HG03558 (cell line): ENCODE results near the gene RALGPS1.

Experiments
- ATAC-seq: cut with Tn5 transposase; IDR thresholded peaks from one replicate; pipeline ENCODE4 v1.9.1; 2021; ENCODE audit warnings: moderate number of reproducible peaks; ENCODE audit not compliant: unreplicated experiment; ENCODE audit errors: extremely low read depth

The RALGPS1 gene

DNA sequence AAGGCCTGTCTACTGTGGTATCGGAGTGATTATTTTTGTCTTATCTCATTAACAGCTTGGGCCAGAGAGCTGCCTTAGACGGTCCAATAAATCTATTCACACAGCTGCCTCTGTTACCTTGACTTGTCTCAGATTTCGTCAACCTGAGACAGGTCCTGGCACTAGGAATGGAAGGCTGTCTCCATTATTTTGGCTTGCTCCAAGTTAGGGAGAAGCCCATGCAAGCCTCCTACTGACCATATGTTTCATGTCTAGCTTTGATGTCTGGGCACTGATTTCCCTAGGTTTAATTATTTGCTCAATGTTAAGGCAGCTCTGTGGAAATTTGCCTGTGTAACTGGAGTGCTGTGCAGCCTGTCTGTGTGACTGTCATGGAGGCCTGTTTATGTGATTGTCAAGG is 12.4 kb upstream of the RALGPS1 start:
- ATAC-seq: no peak

GRCh38 chr9:126904586-126904985 is 10.0 kb upstream of the RALGPS1 start:
- ATAC-seq: no peak

DNA sequence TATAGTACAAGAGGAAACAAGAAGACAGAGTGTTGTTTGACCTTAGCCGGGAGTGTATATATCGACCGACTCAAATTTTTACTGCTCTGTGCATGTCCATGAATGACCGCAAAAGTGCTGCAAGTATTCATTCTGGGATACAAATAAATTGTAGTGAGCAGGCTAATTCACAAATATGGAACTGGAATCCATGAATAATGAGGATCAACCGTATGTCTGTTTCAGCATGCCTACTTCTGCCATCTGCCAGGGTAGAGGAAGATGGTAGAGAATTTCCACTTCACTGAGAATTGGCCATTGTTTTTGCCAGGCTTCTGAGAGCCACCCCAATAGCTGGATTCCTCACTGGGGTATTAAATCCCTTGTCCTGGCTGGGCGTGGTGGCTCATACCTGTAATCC is 8.5 kb upstream of the RALGPS1 start:
- no peak for ATAC-seq

DNA sequence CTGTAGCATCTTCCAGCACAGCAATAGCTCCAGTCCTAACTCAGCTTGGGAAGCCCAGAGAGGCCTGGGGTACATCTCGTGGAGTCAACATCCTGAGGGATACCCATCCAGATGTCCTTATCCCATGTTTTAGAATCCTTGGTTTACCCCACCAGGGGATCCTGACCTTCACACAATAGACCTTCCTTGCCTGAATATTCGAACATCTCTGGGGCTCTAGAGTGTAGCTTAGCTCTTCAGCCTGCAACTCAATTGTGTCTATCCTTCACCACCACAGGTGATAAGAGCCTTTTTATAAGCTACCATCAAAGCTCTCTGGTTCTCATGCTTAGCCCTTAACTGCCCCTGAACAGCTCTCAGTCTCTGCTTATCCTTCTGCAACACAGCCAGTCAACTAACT is 7.5 kb upstream of the RALGPS1 start:
- no peak for ATAC-seq

GRCh38 chr9:126915281-126915816 is 767 bp downstream of the RALGPS1 start:
- no peak for ATAC-seq

- no peak for ATAC-seq
Observed at GRCh38 chr9:126915846-126916543, 1.4 kb downstream of the RALGPS1 start.

DNA sequence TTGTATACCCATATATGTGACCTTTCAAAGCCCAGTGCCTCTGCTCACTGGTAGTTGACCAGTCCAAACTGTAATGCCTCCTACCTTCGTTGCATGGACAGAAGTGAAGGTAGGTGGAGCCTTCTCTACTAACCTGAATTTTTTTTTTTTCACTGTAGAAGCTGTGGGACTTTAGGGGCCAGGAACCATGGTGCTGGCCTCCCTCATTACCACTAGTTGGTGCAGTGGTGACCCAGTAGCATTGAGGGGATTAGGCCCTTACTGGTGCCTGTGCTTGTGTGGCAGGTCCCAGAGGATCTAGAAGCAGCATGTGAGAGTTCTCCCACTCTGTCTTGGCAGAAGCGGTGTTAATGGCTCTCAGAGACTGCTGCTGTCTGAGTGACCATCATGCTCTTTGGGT is 2.3 kb downstream of the RALGPS1 start:
- ATAC-seq: no peak

DNA sequence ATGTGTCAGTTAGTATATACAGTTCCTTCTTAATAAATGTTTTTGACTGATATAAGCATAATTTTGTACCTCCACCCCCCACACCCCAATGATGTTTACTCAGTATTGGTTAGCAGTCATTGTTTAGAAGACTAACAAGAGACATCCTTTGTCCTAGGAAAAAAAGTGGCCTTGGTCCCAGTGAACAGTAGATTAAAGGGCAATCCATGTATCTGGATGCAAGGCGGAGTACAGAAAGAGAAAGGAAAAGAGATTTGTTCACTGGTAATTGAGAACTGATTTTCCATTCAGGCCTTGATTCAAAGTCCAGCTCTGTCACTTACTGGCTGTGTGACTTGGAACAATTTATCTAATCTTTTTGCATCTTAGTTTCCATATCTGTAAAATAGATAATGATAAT is 4.6 kb downstream of the RALGPS1 start:
- no peak for ATAC-seq

DNA sequence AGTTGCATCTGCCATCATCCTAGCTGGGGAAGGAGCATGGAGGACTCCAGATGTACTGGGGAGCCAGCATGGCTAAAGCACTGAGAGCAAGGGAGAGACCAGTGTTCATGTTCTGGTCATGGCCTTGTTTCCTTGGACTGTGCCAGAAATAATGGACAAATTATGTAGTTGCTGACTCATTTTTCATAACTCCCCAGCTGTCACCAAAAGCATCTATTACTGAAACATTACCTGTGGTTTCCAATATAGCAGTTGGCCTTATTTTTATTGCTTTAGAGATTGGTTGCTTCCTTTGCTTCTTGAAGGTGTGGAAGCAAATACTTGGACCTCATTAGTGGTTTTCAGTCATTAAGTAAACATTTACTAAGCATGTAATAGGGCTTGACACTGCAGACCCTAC is 11.3 kb downstream of the RALGPS1 start:
- ATAC-seq: no peak

DNA sequence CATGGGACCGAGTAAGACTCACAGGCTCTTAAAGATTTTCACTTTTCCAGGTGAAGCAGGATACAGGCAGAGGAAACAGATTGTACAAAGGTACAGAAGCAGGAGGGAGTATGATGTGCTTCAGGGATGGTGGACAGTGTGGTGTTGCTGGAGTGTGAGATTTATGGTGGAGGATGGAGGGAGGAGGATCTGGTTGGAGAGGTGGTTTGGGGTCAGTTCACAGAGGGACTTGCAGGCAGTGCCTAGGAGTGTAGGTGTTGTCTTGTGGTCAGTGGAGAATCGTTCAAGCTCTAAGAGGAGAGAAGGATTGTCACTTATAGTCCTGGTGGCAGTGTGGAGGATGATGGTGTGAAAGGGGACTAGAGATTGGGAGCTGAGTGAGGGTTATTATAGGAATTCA is 11.8 kb downstream of the RALGPS1 start:
- ATAC-seq: no peak

- ATAC-seq: no peak
Observed at GRCh38 chr9:126927419-126927818, 12.8 kb downstream of the RALGPS1 start.

- ATAC-seq: no peak
Observed at GRCh38 chr9:126932871-126933321, 18.3 kb downstream of the RALGPS1 start.

DNA sequence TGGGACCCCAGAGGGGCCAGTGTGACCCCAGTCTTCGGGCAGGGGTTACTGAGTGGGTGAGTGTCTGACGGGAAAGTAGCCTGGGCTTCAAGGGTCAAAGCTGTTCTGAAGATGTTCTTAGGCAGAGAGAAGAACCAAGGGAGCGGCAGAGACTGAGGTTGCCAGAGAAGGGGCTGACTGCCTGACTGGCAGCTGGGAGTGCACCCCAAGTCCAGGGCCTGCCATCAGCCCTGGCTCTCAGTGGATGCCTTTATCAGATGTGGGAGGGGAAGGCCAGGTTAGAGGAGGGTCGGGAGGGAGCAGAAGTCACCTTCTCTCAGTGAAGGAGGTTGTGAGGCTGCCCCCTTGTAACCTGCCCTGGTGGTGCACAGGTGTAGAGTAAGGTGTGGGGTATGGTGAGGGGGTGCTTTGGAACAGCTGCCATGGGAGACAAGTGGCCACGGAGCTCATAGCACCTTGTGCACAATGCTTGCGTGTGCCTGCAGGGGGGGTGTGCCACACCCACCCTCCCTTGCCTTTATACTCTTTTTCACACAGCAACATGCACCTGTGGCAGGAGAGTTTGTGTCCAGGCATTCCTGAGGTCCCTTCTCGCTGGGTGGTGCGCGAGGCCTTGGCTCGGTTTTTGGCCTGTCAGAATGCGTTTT is 18.9 kb downstream of the RALGPS1 start:
- no peak for ATAC-seq

- ATAC-seq: no peak
Observed at GRCh38 chr9:126934441-126934840, 19.9 kb downstream of the RALGPS1 start.

DNA sequence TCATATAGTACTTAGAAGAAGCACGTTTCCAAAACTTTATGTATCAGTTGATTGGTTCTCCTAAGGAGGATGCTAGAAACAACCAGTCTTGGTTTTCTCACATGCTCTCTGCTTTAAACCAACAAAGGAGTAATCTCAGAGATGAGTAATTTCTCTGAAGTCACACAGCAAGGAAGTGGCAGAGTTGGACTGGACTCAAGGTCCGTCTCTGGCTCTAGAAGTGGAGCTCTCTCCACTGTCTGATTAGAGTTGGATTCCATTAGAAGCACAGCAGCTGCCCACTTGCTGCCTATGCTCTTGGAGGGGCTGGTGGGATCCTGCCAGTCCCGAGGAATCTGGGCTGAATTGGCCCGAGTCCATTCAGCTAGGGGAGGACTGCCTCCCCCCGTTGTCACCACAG is 21.0 kb downstream of the RALGPS1 start:
- ATAC-seq: no peak

DNA sequence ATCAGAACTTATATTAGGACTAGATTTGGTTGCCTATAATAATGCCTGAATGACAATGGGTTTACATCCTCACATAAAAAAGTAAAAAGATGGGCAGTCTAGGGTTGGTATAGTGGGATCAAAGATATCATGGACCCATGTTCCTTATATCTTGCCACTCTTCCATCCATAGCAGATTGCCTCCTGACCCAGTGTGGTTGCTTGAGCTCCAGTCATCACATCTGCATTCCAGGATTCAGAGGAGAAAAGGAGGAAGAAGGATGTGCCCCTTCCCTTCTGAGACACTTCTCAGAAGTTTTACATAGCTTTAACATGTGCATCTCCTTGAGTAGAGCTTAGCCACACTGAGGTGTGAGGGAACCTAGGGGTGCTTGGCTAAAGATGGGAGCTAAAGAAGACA is 22.9 kb downstream of the RALGPS1 start:
- no peak for ATAC-seq

DNA sequence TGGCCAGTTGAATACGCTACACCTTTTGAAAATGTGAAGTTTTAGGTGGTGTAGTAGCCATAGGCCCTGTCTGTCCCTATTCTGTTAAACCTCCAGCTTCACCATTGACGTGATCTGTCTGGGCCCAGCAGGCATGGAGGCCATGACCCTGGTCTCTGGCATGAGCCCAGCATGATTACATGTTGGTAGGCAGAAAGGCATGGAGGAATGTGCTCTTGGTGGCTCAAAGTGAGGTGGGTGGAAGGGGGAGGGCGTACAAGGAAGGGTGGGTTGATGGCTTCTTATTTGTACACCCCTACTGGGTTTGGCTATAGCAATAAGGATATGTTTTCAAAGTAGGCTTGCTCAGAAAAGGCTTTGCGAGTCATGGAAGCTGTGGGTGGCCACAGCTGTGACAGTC is 23.7 kb downstream of the RALGPS1 start:
- ATAC-seq: no peak

- ATAC-seq: no peak
Observed at GRCh38 chr9:126939821-126940221, 25.2 kb downstream of the RALGPS1 start.

DNA sequence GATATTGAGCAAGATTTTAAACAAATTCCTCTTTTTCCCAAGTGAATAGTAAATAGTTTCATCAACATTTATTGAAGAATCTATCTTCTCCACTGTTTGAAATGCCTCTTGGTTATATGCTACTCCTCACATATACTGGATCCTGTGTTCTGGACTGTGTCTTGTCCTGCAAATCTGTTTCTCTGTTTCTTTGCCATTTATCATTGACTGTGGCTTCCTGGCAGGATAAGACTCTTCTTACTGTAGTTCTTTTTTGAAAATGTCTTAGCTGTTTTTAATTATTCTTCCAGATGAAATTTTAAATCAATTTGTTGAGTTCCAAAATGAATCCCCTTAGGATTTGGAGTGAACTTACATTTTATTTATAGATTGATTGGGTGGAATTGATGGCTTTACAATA is 27.8 kb downstream of the RALGPS1 start:
- ATAC-seq: no peak

DNA sequence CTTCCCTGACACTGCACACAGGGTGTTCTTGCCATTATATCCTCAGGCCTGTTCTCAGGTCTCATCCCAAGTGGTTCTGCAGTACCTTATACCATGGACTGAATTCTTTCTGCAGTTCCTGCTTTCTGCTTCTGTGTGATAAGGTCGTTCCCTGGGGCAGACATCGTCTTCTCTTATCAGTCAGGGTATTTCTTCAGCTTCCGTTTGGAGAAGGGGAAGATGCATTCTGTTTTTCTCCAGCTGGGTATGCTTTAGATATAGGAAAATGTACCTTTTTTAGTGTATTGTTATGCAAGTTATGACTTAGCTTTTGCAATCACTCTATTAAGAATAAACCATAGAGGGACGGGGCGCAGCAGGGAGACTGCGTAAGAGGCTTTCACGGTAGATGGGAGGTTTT is 31.1 kb downstream of the RALGPS1 start:
- no peak for ATAC-seq

- no peak for ATAC-seq
Observed at GRCh38 chr9:126947529-126947928, 32.9 kb downstream of the RALGPS1 start.
